Suprapubic skin (tissue), 4 donors: ENCODE measurements around the gene FMNL2.

Experiments used
- POLR2A ChIP-seq, 2 donors: fragments of 450-650 bp; IDR thresholded peaks; one replicate each; pipeline ENCODE4 v1.6.1; 2017; ENCODE audit warnings: antibody characterized with exemption in 2 of 2, mild to moderate bottlenecking in 2 of 2, moderate library complexity in 2 of 2
- POLR2AphosphoS5 ChIP-seq, 3 donors: sonication (generic); formaldehyde crosslinking; IDR thresholded peaks; one replicate each; pipeline ENCODE4 v1.6.1; 2017; ENCODE audit warnings: antibody characterized with exemption in 3 of 3
- TF ChIP-seq, protein P1 (sequence below), 2 donors: fragments of 200-600 bp in 1 of 2; fragments of 450-650 bp in 1 of 2; sonication (generic) in 1 of 2; IDR thresholded peaks; one replicate each; pipeline ENCODE4 v1.5.1; 2016 to 2019; ENCODE audit warnings: antibody characterized with exemption in 2 of 2, mild to moderate bottlenecking in 1 of 2, moderate library complexity in 1 of 2

DNA sequence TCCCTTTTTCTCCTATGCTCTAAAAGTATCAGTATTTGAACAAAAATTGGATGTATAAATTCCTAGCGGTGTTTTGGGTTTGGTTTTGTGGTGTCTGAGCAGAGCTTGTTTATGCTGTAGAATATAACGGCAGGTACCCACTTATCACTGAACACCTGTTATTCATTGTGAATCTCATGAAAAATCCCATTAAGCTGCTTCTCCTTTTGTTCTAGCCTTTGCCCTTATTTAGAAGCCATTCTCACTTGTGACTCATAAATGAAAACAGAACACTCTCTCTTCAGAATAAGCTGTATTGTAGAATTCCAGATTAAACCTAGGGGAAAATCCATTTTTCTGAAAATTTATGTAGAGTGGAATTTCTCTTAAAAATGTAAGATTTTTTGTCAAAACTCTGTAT is 278.3 kb downstream of the FMNL2 start:
- TF ChIP-seq POLR2AphosphoS5 (IDR thresholded peaks at IDR 0.05) (no peak), POLR2A (IDR thresholded peaks at IDR 0.05) (no peak)
- TF ChIP-seq, protein P1, sequence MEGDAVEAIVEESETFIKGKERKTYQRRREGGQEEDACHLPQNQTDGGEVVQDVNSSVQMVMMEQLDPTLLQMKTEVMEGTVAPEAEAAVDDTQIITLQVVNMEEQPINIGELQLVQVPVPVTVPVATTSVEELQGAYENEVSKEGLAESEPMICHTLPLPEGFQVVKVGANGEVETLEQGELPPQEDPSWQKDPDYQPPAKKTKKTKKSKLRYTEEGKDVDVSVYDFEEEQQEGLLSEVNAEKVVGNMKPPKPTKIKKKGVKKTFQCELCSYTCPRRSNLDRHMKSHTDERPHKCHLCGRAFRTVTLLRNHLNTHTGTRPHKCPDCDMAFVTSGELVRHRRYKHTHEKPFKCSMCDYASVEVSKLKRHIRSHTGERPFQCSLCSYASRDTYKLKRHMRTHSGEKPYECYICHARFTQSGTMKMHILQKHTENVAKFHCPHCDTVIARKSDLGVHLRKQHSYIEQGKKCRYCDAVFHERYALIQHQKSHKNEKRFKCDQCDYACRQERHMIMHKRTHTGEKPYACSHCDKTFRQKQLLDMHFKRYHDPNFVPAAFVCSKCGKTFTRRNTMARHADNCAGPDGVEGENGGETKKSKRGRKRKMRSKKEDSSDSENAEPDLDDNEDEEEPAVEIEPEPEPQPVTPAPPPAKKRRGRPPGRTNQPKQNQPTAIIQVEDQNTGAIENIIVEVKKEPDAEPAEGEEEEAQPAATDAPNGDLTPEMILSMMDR (IDR thresholded peaks at IDR 0.05), result no peak
